ENCODE measurements around the gene TRPV4. TPM values are rescaled to one million over a fixed set of nuclear protein-coding genes. Genes with fewer than 3 reads are reported as not detected.

Gene TRPV4
- total and polyA plus RNA-seq, 2 donors from 2014 or later = 6.0 to 24.5 TPM

GRCh38 chr12:109734219-109735000 lies 98.8 kb downstream of the TRPV4 start:
- H3K9me3 ChIP-seq (ENCODE audit: control insufficient read depth in 2 of 3, insufficient read depth in 1 of 3, low read length in 3 of 3) = no peaks in the 10 kb centered on the region
- no peak overlapping the region for H3K4me3 ChIP-seq (ENCODE audit: low read length in 3 of 3)
- FAIRE-seq (no peak), DNase-seq (peak; percentile 62 to 81 (median 74))
- TF ChIP-seq CTCF (IDR thresholded peaks at IDR 0.05; ENCODE audit: borderline replicate concordance, extremely low read depth, insufficient read depth) = no peak
- H3K4me1 ChIP-seq (ENCODE audit: control insufficient read depth in 2 of 3, insufficient read depth in 2 of 3, low read depth in 1 of 3, low read length in 3 of 3) = peaks cover 0 to 46% (median 42%) of the 10 kb centered on the region in 3 donors
- intact Hi-C loops (cut with DNase I) = no loop called here
- no peaks in the 10 kb centered on the region for H3K36me3 ChIP-seq (ENCODE audit: control insufficient read depth in 2 of 3, insufficient read depth in 3 of 3, low read length in 3 of 3)
- no peaks in the 10 kb centered on the region for H3K27me3 ChIP-seq (ENCODE audit: control insufficient read depth, insufficient read depth, low read length)
- H3K27ac ChIP-seq (ENCODE audit: low read depth in 2 of 2, low read length in 2 of 2) = no peak overlapping the region
- no peak overlapping the region for H3K9ac ChIP-seq (ENCODE audit: low read length in 3 of 3)

Small RNAs within 50 kb of the gene (microRNA-seq; reads per million reads assigned to microRNA genes)
- gene MIR4497 = not detected

Other genes with a start within 250 kb of the TRPV4 start
- 3.7 TPM for gene FAM222A, start 119.6 kb downstream of the TRPV4 start, total RNA-seq
- gene FAM222A, start 119.6 kb downstream of the TRPV4 start, polyA plus RNA-seq (ENCODE audit: insufficient read depth, low read depth, low replicate concordance) = 12.5 TPM
- 45.9 TPM for gene GLTP, start 47.1 kb upstream of the TRPV4 start, total RNA-seq
- gene GLTP, start 47.1 kb upstream of the TRPV4 start, polyA plus RNA-seq (ENCODE audit: insufficient read depth, low read depth, low replicate concordance) = 56.4 TPM
- gene TCHP, start 66.9 kb upstream of the TRPV4 start, total RNA-seq = 16.2 TPM
- gene TCHP, start 66.9 kb upstream of the TRPV4 start, polyA plus RNA-seq (ENCODE audit: insufficient read depth, low read depth, low replicate concordance) = 6.0 TPM
- gene GIT2, start 163.0 kb upstream of the TRPV4 start, total RNA-seq = 46.2 TPM
- 10.4 TPM for gene GIT2, start 163.0 kb upstream of the TRPV4 start, polyA plus RNA-seq (ENCODE audit: insufficient read depth, low read depth, low replicate concordance)
- 68.0 TPM for gene ANKRD13A, start 166.0 kb upstream of the TRPV4 start, total RNA-seq
- 23.2 TPM for gene ANKRD13A, start 166.0 kb upstream of the TRPV4 start, polyA plus RNA-seq (ENCODE audit: insufficient read depth, low read depth, low replicate concordance)
- gene C12orf76, start 215.1 kb upstream of the TRPV4 start, total RNA-seq = 14.6 TPM
- 15.8 TPM for gene C12orf76, start 215.1 kb upstream of the TRPV4 start, polyA plus RNA-seq (ENCODE audit: insufficient read depth, low read depth, low replicate concordance)

All from kidney (tissue), 14 donors.